IMR-90 (cell line): ENCODE measurements around the gene UGT1A1. TPM values are rescaled to one million over a fixed set of nuclear protein-coding genes. Genes with fewer than 3 reads are reported as not detected.

Source experiments
- ATAC-seq: fragments of 200-7000 bp; cut with Tn5 transposase; 2 replicates; pipeline ENCODE4 v1.9.1; 2020; ENCODE audit warnings: low read depth, mild to moderate bottlenecking, moderate library complexity
- BruUV-seq: library from RNA; stranded (reverse); fragments of 400-500 nt; replicated peaks from 2 replicates; lab custom pipeline; 2021; lab: Mats Ljungman, UMichigan
- CTCF ChIA-PET: fragments of 300-600 bp; formaldehyde crosslinking; extraction: SDS; loops from one replicate; lab custom pipeline; 2021; ENCODE audit warnings: antibody characterized with exemption; lab: Yijun Ruan, JAX
- POLR2A ChIA-PET: fragments of 300-600 bp; sonication (Branson Sonifier 250); formaldehyde crosslinking; loops from one replicate; lab custom pipeline; 2022; ENCODE audit warnings: antibody characterized with exemption; ENCODE audit not compliant: unreplicated experiment; lab: Charles Lee
- DNase-seq: peaks from one replicate; pipeline ENCODE4 v3.0.0; 2013
- H2AFZ ChIP-seq: replicated peaks from 2 replicates; pipeline ENCODE3; 2013; ENCODE audit warnings: low read length, mild to moderate bottlenecking; ENCODE audit not compliant: poor library complexity
- H2AK5ac ChIP-seq: 2 replicates; pipeline ENCODE4 v1.6.1; 2013; ENCODE audit warnings: low read depth, low read length, inconsistent platforms
- H2AK9ac ChIP-seq: replicated peaks from 2 replicates; pipeline ENCODE3; 2013; ENCODE audit warnings: mild to moderate bottlenecking, low read depth, low read length, moderate library complexity; ENCODE audit not compliant: poor library complexity
- H2BK120ac ChIP-seq: 2 replicates; pipeline ENCODE4 v1.6.1; 2013; ENCODE audit warnings: low read depth, low read length, inconsistent platforms
- H2BK15ac ChIP-seq: 3 replicates; pipeline ENCODE4 v1.6.1; 2013; ENCODE audit warnings: low read depth, low read length, inconsistent platforms
- H2BK20ac ChIP-seq: 2 replicates; pipeline ENCODE4 v1.6.1; 2013; ENCODE audit warnings: low read depth, mild to moderate bottlenecking, inconsistent platforms, low read length, moderate library complexity
- H2BK5ac ChIP-seq: 2 replicates; pipeline ENCODE4 v1.6.1; 2013; ENCODE audit warnings: mild to moderate bottlenecking, low read depth, low read length, inconsistent platforms; ENCODE audit not compliant: poor library complexity, severe bottlenecking
- H3K14ac ChIP-seq: replicated peaks from 2 replicates; pipeline ENCODE4 v1.6.1; 2013; ENCODE audit warnings: low read depth, low read length, inconsistent platforms
- H3K18ac ChIP-seq: 2 replicates; pipeline ENCODE4 v1.6.1; 2013; ENCODE audit warnings: low read depth, low read length, control low read depth
- H3K23ac ChIP-seq: 2 replicates; pipeline ENCODE4 v1.6.1; 2013; ENCODE audit warnings: low read depth, low read length, inconsistent platforms
- H3K27ac ChIP-seq: 2 replicates; pipeline ENCODE4 v1.5.1; 2013; ENCODE audit warnings: mild to moderate bottlenecking, control low read depth, low read length; ENCODE audit not compliant: insufficient read depth
- H3K27me3 ChIP-seq: 2 replicates; pipeline ENCODE4 v1.6.1; 2013; ENCODE audit warnings: low read length; ENCODE audit not compliant: control insufficient read depth, insufficient read depth
- H3K36me3 ChIP-seq: 2 replicates; pipeline ENCODE4 v1.6.1; 2013; ENCODE audit warnings: low read length, mixed read lengths; ENCODE audit not compliant: control insufficient read depth, insufficient read depth
- H3K4ac ChIP-seq: 2 replicates; pipeline ENCODE4 v1.6.1; 2013; ENCODE audit warnings: low read depth, low read length, inconsistent platforms
- H3K4me1 ChIP-seq: 2 replicates; pipeline ENCODE4 v1.6.1; 2013; ENCODE audit warnings: low read length, mixed read lengths; ENCODE audit not compliant: control insufficient read depth, insufficient read depth
- H3K4me2 ChIP-seq: 2 replicates; pipeline ENCODE4 v1.6.1; 2013; ENCODE audit warnings: low read depth, mild to moderate bottlenecking, control low read depth, low read length, moderate library complexity
- H3K4me3 ChIP-seq: 2 replicates; pipeline ENCODE4 v1.5.1; 2013; ENCODE audit warnings: low read depth, mild to moderate bottlenecking, control low read depth, low read length, moderate library complexity; ENCODE audit not compliant: insufficient read depth
- H3K56ac ChIP-seq: 2 replicates; pipeline ENCODE4 v1.6.1; 2013; ENCODE audit warnings: low read length, inconsistent platforms; ENCODE audit not compliant: insufficient read depth; ENCODE audit errors: extremely low read depth
- H3K79me1 ChIP-seq, 2 experiments: 2 replicates each; pipeline ENCODE4 v1.6.1; 2013; ENCODE audit warnings: low read length in 2 of 2, inconsistent platforms in 1 of 2, low read depth in 1 of 2
- H3K9ac ChIP-seq: 2 replicates; pipeline ENCODE4 v1.6.1; 2013; ENCODE audit warnings: low read depth, low read length, control low read depth
- H3K9me1 ChIP-seq: 2 replicates; pipeline ENCODE4 v1.6.1; 2013; ENCODE audit warnings: low read length, inconsistent platforms; ENCODE audit not compliant: insufficient read depth
- H3K9me3 ChIP-seq: 2 replicates; pipeline ENCODE4 v1.6.1; 2013; ENCODE audit warnings: low read length; ENCODE audit not compliant: control insufficient read depth, insufficient read depth
- H4K20me1 ChIP-seq: 2 replicates; pipeline ENCODE4 v1.6.1; 2013; ENCODE audit warnings: low read length, inconsistent platforms; ENCODE audit not compliant: insufficient read depth
- H4K5ac ChIP-seq: 2 replicates; pipeline ENCODE4 v1.6.1; 2013; ENCODE audit warnings: mild to moderate bottlenecking, low read depth, low read length, control low read depth
- H4K8ac ChIP-seq, 2 experiments: 2 replicates each; pipeline ENCODE4 v1.6.1; 2013; ENCODE audit warnings: low read depth in 2 of 2, low read length in 2 of 2, control low read depth in 1 of 2, inconsistent platforms in 1 of 2
- H4K91ac ChIP-seq: 2 replicates; pipeline ENCODE4 v1.6.1; 2013; ENCODE audit warnings: low read depth, low read length, inconsistent platforms; ENCODE audit not compliant: insufficient read depth
- BHLHE40 ChIP-seq: fragments of 150-350 bp; IDR thresholded peaks from 2 replicates; pipeline ENCODE4 v1.6.1; 2016; ENCODE audit warnings: mild to moderate bottlenecking, low read depth, low read length
- CEBPB ChIP-seq: IDR thresholded peaks from 2 replicates; pipeline ENCODE4 v1.6.1; 2012; ENCODE audit warnings: low read depth, low read length, improper control_type of control experiment
- CHD1 ChIP-seq: IDR thresholded peaks from 2 replicates; pipeline ENCODE4 v1.6.1; 2012; ENCODE audit warnings: low read depth, low read length, improper control_type of control experiment
- CTCF ChIP-seq: conservative IDR thresholded peaks from 2 replicates; pipeline ENCODE4 v1.5.1; 2012; ENCODE audit warnings: mild to moderate bottlenecking, low read depth, low read length, improper control_type of control experiment
- ELK1 ChIP-seq: fragments of 150-350 bp; IDR thresholded peaks from 2 replicates; pipeline ENCODE4 v1.6.1; 2016; ENCODE audit warnings: low read depth, mild to moderate bottlenecking, low read length, moderate library complexity, borderline replicate concordance
- FOS ChIP-seq: fragments of 150-350 bp; IDR thresholded peaks from 2 replicates; pipeline ENCODE4 v1.6.1; 2016; ENCODE audit warnings: low read depth, low read length
- MAZ ChIP-seq: IDR thresholded peaks from 2 replicates; pipeline ENCODE4 v1.6.1; 2012; ENCODE audit warnings: low read depth, mild to moderate bottlenecking, low read length, improper control_type of control experiment, moderate library complexity, borderline replicate concordance
- MXI1 ChIP-seq: IDR thresholded peaks from 2 replicates; pipeline ENCODE4 v1.6.1; 2012; ENCODE audit warnings: low read depth, mild to moderate bottlenecking, low read length, moderate library complexity, borderline replicate concordance
- POLR2A ChIP-seq: IDR thresholded peaks from 2 replicates; pipeline ENCODE4 v1.6.1; 2012; ENCODE audit warnings: mild to moderate bottlenecking, low read depth, low read length
- RAD21 ChIP-seq: IDR thresholded peaks from 2 replicates; pipeline ENCODE4 v1.6.1; 2012; ENCODE audit warnings: low read length, improper control_type of control experiment
- RCOR1 ChIP-seq: IDR thresholded peaks from 2 replicates; pipeline ENCODE4 v1.6.1; 2012; ENCODE audit warnings: mild to moderate bottlenecking, low read length, improper control_type of control experiment; ENCODE audit not compliant: insufficient replicate concordance
- SMC3 ChIP-seq: fragments of 150-350 bp; IDR thresholded peaks from 2 replicates; pipeline ENCODE4 v1.6.1; 2016; ENCODE audit warnings: low read depth, mild to moderate bottlenecking, antibody characterized with exemption, low read length, moderate library complexity
- WGBS, 2 experiments: methylation state at CpG; one replicate each; pipeline versions ENCODE4 v1.1.5 to v1.1.7; 2013; ENCODE audit warnings: missing lambda C conversion rate in 2 of 2; ENCODE audit not compliant: insufficient read length in 1 of 2; ENCODE audit errors: extremely low coverage in 2 of 2; 5-methylcytosine and 5-hydroxymethylcytosine counted together
- dilution Hi-C: fragments of 300-500 bp; cut with HindIII; formaldehyde crosslinking; loops from one replicate; pipeline ENCODE4 v1.14.3; 2018; ENCODE audit warnings: low sequenced_read_pairs; ENCODE audit not compliant: unreplicated experiment
- in situ Hi-C: fragments of 300-500 bp; cut with MboI; formaldehyde crosslinking; loops from 3 replicates; pipeline ENCODE4 v1.14.3; 2019; ENCODE audit warnings: low sequenced_read_pairs, inconsistent platforms, mixed read lengths
- intact Hi-C: fragments of 100-400 bp; cut with micrococcal nuclease; formaldehyde crosslinking; loops from 2 replicates; pipeline ENCODE4 v1.10.0; 2022
- polyA plus RNA-seq, 3 experiments: library from polyadenylated mRNA; depleted of rRNA; stranded (reverse); fragments of >200 nt; gene quantifications; 2 replicates each; pipeline ENCODE4 v1.2.3, GENCODE V29; 2012; ENCODE audit warnings: low replicate concordance in 1 of 3
- total RNA-seq: library from RNA; depleted of rRNA; stranded (reverse); fragments of >200 nt; gene quantifications from 2 replicates; pipeline ENCODE4 v1.2.3, GENCODE V29; 2012

Gene UGT1A1
- total and polyA plus RNA-seq, 2 of the 4 experiments (the other 2 are of a cell fraction): not detected

- Histone ChIP-seq H4K20me1 (no peaks in the 10 kb centered on the region), H2BK20ac (no peak overlapping the region), H2BK15ac (no peak overlapping the region), H3K14ac (no peak overlapping the region), H3K4me2 (no peak overlapping the region), H3K9me3 (no peaks in the 10 kb centered on the region), H4K91ac (no peak overlapping the region), H4K5ac (no peak overlapping the region), H3K27ac (no peak overlapping the region), H3K79me1 (no peaks in the 10 kb centered on the region), H3K36me3 (no peaks in the 10 kb centered on the region), H3K27me3 (peaks cover 10% of the 10 kb centered on the region), H3K9me1 (no peaks in the 10 kb centered on the region), H3K23ac (no peak overlapping the region), H4K8ac (no peak overlapping the region), H2AFZ (peak overlapping the region; percentile 26), H3K4me3 (no peak overlapping the region), H3K18ac (no peak overlapping the region), H3K4ac (no peak overlapping the region), H2BK5ac (no peak overlapping the region), H2BK120ac (no peak overlapping the region), H3K56ac (no peak overlapping the region), H3K9ac (no peak overlapping the region), H3K4me1 (no peaks in the 10 kb centered on the region), H2AK5ac (no peak overlapping the region), H2AK9ac (no peak overlapping the region)
- intact Hi-C loops (no loop called here), dilution Hi-C loops (no loop called here), in situ Hi-C loops (no loop called here)
- ChIA-PET CTCF (no interaction called here), POLR2A (no interaction called here)
- DNase-seq (no peak), ATAC-seq (no peak)
- TF ChIP-seq RAD21 (no peak), RCOR1 (no peak), CHD1 (no peak), SMC3 (no peak), BHLHE40 (no peak), MXI1 (no peak), MAZ (no peak), POLR2A (no peak), ELK1 (no peak), CTCF (no peak), FOS (no peak), CEBPB (no peak)
- no TSS peak for BruUV-seq
- WGBS, 2 experiments: 71% methylated on average over 5 of the region's 18 CpGs; no CpG with 5 or more reads in 1 of the 2 experiments
Measured at GRCh38 chr2:233793465-233794127, 33.5 kb downstream of the UGT1A1 start.
